IPS DF 19.7 (cell line): ENCODE measurements around the gene CLPTM1L.
"Not testable (repeated sequence)": the region's sequence is repeated elsewhere in the genome, so short reads cannot be mapped to it uniquely, and the experiment has no call there.

Source experiments
- DNase-seq: peaks from one replicate; pipeline ENCODE4 v3.0.0-alpha.2; 2013; ENCODE audit warnings: low read depth, low spot score

CLPTM1L gene

GRCh38 chr5:1289559-1289958 lies 55.3 kb downstream of the CLPTM1L start:
- not testable (repeated sequence) for DNase-seq

GRCh38 chr5:1288439-1289335 lies 56.2 kb downstream of the CLPTM1L start:
- no peak for DNase-seq

GRCh38 chr5:1285883-1286291 lies 59.0 kb downstream of the CLPTM1L start:
- DNase-seq: no peak

- no peak for DNase-seq
These were observed 59.8 kb downstream of the CLPTM1L start for GRCh38 chr5:1285141-1285540.

GRCh38 chr5:1284336-1284970 lies 60.4 kb downstream of the CLPTM1L start:
- not testable (repeated sequence) for DNase-seq

GRCh38 chr5:1283729-1284041 lies 61.2 kb downstream of the CLPTM1L start:
- DNase-seq: not testable (repeated sequence)

- DNase-seq: not testable (repeated sequence)
These were observed 61.7 kb downstream of the CLPTM1L start for GRCh38 chr5:1282993-1283728.

GRCh38 chr5:1282131-1282992 lies 62.5 kb downstream of the CLPTM1L start:
- no peak for DNase-seq

- DNase-seq: no peak
These were observed 63.6 kb downstream of the CLPTM1L start for GRCh38 chr5:1281038-1281882.

GRCh38 chr5:1280177-1281037 lies 64.5 kb downstream of the CLPTM1L start:
- no peak for DNase-seq

- no peak for DNase-seq
These were observed 65.3 kb downstream of the CLPTM1L start for GRCh38 chr5:1279443-1280151.

GRCh38 chr5:1278656-1279442 lies 66.0 kb downstream of the CLPTM1L start:
- DNase-seq: no peak

GRCh38 chr5:1278216-1278615 lies 66.7 kb downstream of the CLPTM1L start:
- DNase-seq: no peak

- DNase-seq: no peak
These were observed 67.1 kb downstream of the CLPTM1L start for GRCh38 chr5:1277781-1278180.

- DNase-seq: no peak
These were observed 67.6 kb downstream of the CLPTM1L start for GRCh38 chr5:1277331-1277730.

- no peak for DNase-seq
These were observed 68.0 kb downstream of the CLPTM1L start for GRCh38 chr5:1276930-1277329.

GRCh38 chr5:1275397-1276391 lies 69.2 kb downstream of the CLPTM1L start:
- DNase-seq: not testable (repeated sequence)
